ENCODE data around the gene LGR4. TPM values are rescaled to one million over a fixed set of nuclear protein-coding genes. Genes with fewer than 3 reads are reported as not detected.

The LGR4 gene
- total and polyA plus RNA-seq, 2 of the 4 experiments (the other 2 are of a cell fraction): 2.9 to 6.8 TPM

DNA sequence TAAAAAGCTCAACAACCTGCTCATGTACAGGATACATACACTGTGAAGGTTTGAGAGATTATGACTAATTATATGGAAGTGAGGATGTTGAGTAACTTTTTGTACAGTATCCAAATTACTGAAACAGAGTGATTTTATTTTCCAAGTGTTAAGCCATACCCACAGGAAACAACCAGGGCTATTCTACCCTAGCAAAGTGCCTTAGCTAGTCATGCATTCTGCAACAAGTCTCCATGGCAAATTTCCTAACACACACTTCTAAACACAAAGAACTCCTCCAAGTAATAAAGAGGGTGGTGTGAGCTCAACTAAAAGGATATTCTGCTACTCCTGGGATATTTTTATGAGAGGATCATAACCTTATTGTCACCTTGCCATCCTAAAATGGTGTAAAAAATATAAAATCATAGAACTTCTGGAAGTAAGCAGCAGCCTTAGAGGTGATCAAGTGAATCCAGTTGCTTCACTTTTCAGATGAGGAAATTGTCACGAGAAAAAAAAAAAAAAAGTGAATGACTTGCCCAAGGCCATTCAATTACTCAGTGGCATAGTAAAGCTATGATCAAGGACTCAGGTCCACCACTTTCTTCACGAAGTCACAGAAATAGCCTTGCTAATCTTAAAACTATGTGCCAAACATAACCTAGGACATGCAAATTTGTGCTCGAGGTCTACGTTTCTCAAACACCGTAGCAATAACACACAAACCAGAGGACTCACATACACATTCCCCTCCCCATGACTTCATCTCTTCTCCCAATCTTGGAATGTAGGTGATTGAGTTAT is 4.2 kb downstream of the LGR4 start:
- H2BK5ac ChIP-seq (ENCODE audit: low read depth, low read length, poor library complexity, severe bottlenecking): no peak overlapping the region
- CTCF ChIA-PET: no interaction called here
- H2BK15ac ChIP-seq (ENCODE audit: low read depth, low read length): no peak overlapping the region
- ATAC-seq (ENCODE audit: low read depth): no peak
- intact Hi-C loops (cut with micrococcal nuclease): no loop called here
- no peak overlapping the region for H2AFZ ChIP-seq (replicated peaks; ENCODE audit: low read length, poor library complexity)
- H2BK120ac ChIP-seq (ENCODE audit: low read depth, low read length): no peak overlapping the region
- H3K36me3 ChIP-seq (ENCODE audit: control insufficient read depth, insufficient read depth, low read length): no peaks in the 10 kb centered on the region
- H3K4ac ChIP-seq (ENCODE audit: low read depth, low read length): no peak overlapping the region
- H3K4me3 ChIP-seq (ENCODE audit: insufficient read depth, low read depth, low read length): no peak overlapping the region
- H3K27ac ChIP-seq (ENCODE audit: insufficient read depth, low read length): no peak overlapping the region
- no peak overlapping the region for H3K23ac ChIP-seq (ENCODE audit: low read depth, low read length)
- H4K5ac ChIP-seq (ENCODE audit: low read depth, low read length): no peak overlapping the region
- H4K8ac ChIP-seq (ENCODE audit: low read depth in 2 of 2, low read length in 2 of 2): no peak overlapping the region
- peaks cover 10% of the 10 kb centered on the region for H3K4me1 ChIP-seq (ENCODE audit: control insufficient read depth, insufficient read depth, low read length)
- no peak overlapping the region for H2AK9ac ChIP-seq (replicated peaks; ENCODE audit: low read depth, low read length, poor library complexity)
- H3K4me2 ChIP-seq (ENCODE audit: low read depth, low read length): no peak overlapping the region
- TF ChIP-seq CEBPB (IDR thresholded peaks at IDR 0.05; ENCODE audit: low read depth, low read length) (peak; percentile 39; the same call in 1 of the 2 replicates), ELK1 (IDR thresholded peaks at IDR 0.05; ENCODE audit: borderline replicate concordance, low read depth, low read length) (no peak), CHD1 (IDR thresholded peaks at IDR 0.05; ENCODE audit: low read depth, low read length) (no peak)
- H4K91ac ChIP-seq (ENCODE audit: insufficient read depth, low read depth, low read length): no peak overlapping the region
- dilution Hi-C loops (cut with HindIII; ENCODE audit: low sequenced_read_pairs, unreplicated experiment): no loop called here
- no peaks in the 10 kb centered on the region for H3K9me1 ChIP-seq (ENCODE audit: insufficient read depth, low read length)
- POLR2A ChIA-PET (ENCODE audit: unreplicated experiment): no interaction called here
- H2AK5ac ChIP-seq (ENCODE audit: low read depth, low read length): no peak overlapping the region
- H3K18ac ChIP-seq (ENCODE audit: low read depth, low read length): no peak overlapping the region
- BruUV-seq (replicated peaks): no TSS peak
- H3K27me3 ChIP-seq (ENCODE audit: control insufficient read depth, insufficient read depth, low read length): no peaks in the 10 kb centered on the region
- H4K20me1 ChIP-seq (ENCODE audit: insufficient read depth, low read length): no peaks in the 10 kb centered on the region
- in situ Hi-C loops (cut with MboI; ENCODE audit: low sequenced_read_pairs): loop anchor here (5.0 kb wide), 1 partner anchor 106 kb away; the partner anchor contains the start of gene CCDC34
- WGBS, 2 experiments (ENCODE audit: extremely low coverage in 2 of 2, insufficient read length in 1 of 2): no CpG with 5 or more reads among the region's 5 CpGs
- H3K79me1 ChIP-seq (ENCODE audit: low read depth in 1 of 2, low read length in 2 of 2): peaks cover 18 to 20% of the 10 kb centered on the region in 2 experiments; a peak in 3 of 4 replicates
- no peak overlapping the region for H3K9ac ChIP-seq (ENCODE audit: low read depth, low read length)
- H2BK20ac ChIP-seq (ENCODE audit: low read depth, low read length): no peak overlapping the region
- no peaks in the 10 kb centered on the region for H3K9me3 ChIP-seq (ENCODE audit: control insufficient read depth, insufficient read depth, low read length)
- no peak overlapping the region for H3K14ac ChIP-seq (replicated peaks; ENCODE audit: low read depth, low read length)
- no peak overlapping the region for H3K56ac ChIP-seq (ENCODE audit: extremely low read depth, insufficient read depth, low read length)
- peak; percentile 53 for DNase-seq

All from IMR-90 (cell line).